CD4-positive, alpha-beta T cell treated with Interleukin-17A for 1 hour (primary cell): ENCODE measurements around the gene PPP2R5C.

Experiments
- DNase-seq: peaks from one replicate; pipeline ENCODE4 v3.0.0-alpha.2; 2020

The PPP2R5C gene

DNA sequence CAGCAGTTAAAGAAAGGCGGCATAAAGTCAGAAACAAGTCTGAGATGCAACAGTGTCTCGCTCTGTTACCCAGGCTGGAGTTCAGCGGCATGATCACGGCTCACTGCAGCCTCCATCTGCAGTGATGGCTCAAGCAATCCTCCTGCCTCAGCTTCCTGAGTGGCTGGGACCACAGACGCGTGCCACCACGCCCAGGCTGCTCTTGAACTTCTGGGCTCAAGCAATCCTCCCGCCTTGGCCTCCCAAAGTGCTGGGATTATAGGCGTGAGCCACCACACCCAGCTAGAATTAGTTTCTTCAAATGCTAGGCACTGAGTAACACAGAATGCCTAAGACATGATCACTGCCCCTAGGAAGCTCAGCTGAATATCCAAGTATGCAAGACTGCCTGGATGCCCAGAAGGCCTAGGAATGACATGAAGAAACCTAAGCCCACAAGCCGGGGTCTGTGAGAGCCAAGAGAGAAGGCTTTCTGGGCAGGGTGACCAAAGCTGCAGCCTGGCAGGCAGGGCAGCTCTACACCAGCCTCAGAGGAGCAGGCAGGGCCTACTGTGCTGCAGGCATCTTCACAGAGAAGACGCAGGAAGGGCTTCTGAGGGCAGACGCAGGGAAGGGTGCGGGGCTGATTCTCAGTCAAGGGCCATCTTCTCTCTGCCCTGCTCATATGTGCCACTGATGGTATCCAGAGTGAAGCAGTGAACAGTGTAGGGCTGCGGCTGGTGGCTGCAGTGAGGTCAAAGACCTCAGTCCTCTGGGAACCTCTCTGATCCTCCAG lies 4.3 kb upstream of the PPP2R5C start:
- no peak for DNase-seq

DNA sequence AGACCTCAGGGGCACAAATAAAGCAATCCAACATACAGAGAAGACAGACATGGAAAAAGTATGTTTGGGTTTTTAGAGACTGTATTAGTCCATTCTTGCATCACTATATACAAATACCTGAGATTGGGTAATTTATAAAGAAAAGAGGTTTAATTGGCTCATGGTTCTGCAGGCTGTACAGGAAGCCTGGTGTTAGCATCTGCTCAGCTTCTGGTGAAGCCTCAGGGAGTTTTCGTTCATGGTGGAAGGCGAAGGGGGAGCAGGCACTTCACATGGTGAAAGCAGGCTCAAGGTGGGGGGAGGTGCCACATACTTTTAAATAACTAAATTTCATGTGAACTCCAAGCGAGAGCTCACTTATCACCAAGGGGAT lies 3.7 kb upstream of the PPP2R5C start:
- DNase-seq: no peak

DNA sequence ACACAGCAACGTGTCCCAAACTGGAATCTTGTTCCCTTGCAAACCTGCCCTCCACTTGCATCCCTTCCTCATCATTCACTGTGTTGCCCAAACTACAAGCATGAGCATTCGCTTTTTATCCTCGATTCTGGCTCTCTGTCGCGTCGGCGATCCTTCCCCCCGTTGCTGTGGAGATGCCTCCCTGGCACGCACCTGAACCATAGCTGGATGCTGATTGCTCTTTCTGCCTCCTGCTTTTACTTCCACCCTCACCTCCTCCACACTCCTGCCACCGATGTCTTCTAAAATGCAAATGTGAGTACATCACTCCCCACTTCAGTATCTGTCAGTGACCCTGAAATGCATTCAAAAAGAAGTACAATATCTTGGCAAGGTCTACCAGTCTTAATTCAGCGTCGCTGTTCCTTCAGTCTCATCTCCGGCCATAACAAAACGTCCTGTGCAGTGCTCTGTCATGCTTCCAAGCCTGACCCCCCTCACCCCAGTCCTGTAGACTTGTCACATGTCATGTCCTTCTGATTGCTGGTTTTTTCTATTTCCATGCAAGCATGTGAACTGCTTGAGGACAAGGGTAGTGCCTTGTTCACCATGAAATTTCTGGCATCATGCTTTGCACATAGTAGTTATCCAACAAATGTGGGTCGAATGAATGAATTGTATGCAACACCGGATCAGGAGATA lies 2.5 kb upstream of the PPP2R5C start:
- DNase-seq: no peak

DNA sequence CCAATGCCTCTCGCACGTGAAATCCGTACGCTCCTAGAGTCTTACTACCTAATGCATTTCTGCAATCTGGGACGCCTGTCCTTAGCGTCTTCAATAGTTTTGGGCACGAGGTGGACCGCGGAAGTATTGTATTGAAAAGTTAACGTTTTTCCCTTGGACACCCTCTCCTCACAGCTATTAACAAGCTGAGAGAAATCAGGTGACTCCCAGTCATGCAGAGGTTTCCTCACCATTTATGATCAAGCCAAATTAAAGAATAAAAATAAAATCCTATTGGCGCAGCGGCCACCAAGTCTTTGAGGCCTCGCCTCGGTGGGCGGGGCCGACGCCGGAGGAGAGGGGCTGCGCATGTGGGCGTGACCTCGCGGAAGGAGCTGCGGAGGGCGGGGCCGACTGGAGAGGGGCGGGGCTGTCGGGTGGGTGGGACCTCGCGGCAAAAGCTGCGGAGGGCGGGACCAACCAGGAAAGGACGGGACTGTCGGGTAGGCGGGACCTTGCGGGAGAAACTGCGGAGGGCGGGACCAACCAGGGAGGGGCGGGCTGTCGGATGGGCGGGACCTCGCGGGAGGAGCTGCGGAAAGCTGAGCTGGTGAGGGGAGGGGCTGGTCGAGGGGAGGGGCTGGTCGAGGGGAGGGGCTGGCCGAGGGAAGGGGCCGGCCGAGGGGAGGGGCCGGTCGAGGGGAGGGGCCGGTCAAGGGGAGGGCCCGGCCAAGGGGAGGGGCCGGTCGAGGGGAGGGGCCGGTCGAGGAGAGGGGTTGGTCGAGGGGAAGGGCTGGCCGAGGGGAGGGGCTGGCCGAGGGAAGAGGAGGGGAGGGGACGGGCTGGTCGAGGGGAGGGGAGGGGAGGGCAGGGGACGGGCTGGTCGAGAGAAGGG lies 1.1 kb upstream of the PPP2R5C start:
- DNase-seq: peak; percentile 98

DNA sequence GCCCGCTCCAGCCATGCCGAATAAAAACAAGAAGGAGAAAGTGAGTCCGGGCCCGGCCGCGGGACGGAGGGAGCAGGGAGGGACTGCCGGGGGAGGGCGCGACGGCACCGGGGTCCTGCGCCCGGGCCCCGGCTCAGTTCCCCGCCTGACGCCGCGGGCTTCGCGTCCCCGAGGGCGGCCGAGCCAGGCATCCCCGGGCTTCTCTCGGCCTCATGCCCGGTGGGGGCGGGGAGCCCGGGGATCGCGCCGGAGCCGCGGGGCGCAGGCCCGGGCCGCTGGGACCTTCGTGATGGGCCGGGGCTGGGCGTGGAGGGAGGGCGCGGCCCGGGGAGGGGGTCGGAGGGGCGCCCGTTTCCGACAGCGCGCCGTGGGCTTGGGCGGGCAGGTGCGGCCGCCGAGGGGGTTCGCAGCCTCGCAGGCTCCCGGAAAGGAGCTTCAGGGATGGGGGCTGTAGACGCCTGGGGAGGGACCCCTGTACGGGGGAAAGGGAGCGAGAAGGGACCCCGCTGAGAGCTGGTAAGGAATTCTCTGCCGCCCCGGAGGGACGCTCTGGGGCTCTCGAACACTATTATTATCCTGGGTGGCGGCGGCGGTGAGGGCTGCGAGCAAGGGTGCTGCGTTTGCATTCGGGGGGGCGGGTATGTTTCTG lies 496 bp downstream of the PPP2R5C start:
- DNase-seq: peak; percentile 57

DNA sequence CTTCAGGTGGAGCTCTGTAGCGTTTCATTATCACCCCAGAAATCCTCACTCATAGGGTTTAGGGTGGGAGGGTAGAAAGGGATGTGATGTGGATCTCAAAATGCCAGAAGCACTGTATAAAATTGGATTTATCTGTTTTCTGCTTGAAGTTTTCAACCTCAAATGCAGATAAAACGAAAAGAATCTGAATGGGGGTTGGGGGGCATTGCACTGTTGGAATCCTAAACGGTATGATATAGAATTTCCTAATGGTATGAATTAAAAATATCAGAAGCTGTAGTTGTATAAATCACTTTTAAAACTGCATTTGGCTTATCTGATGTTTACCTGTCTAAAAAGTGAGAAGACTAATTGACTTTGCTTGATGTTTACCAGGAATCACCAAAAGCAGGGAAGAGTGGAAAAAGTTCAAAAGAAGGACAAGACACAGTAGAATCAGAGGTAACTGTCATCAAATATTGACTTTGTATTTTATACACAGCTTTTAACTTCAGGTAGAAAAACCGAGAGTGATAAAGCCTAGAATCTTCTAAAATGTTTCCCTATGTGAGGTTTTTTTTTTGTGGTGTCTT lies 1.1 kb downstream of the PPP2R5C start:
- DNase-seq: no peak

DNA sequence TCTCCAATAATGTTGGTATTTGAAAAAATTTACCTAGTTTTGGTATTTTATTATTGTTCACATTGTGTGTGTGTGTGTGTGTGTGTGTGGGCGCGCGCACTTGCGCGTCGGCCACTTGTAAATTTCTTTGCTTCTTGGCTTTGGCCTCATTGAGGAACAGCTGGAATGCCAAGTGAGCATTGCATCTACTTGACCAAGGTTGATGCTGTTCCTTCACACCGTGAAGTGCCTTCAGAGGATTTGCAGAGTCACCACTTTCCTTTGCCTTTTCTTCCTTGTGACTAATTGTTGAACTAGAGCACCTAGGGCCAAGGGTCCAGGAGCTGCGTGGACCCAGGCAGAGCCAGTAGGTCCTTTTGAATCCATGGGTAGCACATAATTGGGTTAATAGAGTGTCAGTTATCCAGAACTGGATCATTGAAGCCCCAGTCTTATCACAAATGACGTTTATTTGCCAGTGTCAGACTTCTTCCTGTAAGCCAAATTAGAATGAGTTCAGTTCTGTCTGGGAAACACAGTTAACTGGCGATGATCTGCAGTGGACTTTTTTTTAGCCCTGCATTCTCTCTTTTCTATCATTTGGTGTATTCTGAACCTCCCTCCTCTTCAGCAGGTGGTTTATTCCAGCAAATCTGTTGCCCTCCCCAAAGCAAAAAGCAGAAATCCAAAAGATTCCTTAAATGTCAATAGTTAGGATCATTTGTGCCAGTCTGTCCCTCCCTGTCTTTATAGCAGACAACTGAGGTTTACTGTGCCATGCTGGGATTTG lies 2.6 kb downstream of the PPP2R5C start:
- DNase-seq: no peak

DNA sequence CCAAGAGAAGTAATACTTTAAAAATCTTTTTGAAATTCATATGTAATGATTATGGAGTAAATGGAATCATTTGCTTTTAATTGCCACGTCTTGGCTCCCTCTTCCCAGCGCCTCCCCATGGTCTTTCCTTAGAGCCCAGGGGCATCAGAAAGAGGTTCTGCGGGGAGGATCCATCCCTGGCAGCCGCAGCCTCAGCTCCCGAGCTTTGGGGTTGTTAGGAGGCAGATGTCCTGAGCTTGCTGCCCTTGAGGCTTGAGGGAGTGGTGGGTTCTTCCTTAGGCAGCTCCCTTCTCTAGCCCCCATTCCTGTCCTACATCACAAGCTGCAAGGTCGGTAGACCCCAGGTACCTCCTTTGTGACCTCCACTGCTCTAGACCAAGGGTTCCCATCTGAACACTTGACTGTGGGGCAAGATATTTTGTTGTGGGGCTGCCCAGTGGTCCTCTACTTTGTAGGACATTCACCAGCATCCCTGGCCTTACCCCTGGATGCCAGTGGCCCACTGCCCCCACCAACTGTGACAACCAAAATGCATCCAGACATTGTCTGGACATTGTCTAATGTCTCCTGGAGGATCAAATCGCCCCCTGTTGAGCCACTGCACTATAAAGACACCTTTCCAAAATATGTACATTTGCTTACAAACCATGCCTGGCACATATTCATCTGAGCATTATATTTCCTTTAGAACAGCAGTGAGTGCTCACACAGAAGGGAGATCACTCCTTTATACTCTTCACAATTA lies 6.3 kb downstream of the PPP2R5C start:
- no peak for DNase-seq

DNA sequence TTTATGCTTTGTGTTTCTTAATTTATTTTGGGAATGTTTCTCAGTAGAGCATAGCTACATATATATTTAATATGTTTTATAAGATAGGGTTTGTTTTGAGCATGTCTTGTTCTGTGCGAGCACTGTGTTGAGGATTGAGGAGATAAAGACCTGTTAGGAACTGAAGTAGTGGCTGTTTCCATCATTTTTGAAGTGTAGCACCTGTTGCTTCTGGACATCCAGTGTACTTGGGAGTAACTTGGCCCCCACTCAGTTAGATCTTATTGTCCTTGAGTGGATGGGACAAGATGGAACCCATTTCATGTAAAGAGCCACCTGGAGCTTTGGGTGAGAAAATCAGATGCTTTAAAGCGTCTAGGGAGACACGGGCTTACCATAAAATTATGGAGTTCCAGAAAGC lies 8.7 kb downstream of the PPP2R5C start:
- DNase-seq: no peak

DNA sequence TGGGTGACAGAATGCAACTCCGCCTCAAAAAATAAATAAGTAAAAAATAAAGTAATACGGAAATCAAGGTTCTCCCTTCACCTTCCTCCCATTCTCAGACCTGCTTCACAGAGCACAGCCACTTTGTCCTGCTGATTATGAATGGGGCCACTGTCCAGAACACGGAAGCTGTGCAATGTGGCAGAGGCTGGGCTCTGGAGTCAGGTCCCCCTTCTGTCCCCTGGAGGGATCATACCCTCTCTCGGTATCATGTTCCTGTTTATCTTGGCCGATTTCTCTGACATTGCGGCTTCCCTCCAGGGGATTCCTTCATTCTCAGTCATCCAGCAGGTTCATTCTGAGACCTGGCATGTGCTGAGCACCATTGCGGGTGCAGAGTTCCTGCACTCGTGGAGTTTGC lies 11.3 kb downstream of the PPP2R5C start:
- DNase-seq: no peak

DNA sequence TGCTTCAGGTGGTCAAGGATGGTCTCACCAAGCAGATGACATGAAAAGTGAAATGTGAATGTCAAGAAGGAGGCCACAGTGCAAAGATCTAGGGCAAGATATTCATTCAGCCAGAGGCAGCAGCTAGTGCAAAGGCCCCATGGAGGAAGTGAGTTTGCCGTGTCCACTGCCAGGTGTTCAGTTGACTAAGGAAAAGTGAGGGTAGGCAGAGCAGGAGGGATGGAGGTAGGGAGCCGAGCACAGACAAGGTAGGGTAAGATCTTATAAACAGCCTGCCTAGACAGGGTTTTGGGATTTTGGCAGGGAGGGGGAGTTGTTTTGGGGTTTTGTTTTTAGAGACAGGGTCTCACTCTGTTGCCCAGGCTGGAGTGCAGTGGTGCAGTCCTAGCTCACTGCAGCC lies 11.9 kb downstream of the PPP2R5C start:
- DNase-seq: no peak

DNA sequence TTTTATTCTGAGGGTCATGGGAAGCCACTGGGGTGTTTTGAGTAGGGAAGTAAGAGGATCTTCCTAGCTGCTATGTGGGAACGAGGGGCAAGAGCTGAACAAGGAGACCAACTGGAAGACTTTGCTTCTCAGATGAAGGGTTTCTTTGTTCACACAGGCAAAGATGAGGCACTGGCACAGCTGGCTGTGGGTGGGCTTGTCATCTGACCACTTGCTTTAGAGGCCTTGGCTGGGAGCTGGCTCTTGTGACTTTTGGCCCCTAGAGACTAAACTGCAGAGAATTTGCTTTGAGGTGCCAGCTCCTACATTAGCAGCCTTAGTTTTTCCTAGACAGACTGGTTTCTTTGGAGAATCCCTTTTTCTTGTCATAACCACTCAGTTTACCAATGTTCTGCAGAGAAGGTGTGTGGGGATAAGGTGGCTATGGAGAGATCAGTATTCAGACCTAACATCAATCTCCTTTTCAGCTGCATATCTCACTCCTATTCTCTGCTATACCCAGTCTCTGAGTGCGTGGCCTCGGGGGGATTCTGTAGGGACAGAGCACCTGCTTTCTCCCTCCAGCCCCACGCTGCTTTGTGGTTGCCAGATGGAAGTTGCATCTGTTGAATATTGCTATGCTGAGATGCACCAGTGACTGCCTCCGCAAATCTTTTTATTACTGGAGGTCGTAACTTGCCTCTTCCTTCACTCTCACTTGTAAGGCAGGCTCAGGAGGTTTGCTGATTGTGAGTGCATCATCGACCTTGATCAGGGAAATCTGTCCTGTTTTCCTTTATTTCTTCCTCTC lies 12.7 kb downstream of the PPP2R5C start:
- DNase-seq: no peak

DNA sequence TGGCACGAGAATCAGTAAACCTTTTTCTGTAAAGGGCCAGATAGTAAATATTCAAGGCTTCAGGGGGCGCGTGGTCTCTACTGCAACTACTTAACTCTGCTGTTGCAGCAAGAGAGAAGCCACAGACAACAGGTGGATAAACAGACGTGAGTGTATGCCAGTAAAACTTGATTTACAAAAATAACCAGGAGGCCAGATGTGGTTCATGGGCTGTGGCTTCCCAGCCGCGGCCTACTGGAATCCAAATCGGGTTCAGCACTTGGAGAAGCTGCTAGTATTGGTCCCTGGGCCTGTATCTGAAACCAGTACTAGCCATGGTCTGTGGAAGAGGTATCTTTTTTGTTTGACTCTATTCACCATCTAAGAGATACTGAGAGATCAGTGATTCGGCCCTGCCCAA lies 13.3 kb downstream of the PPP2R5C start:
- DNase-seq: no peak

DNA sequence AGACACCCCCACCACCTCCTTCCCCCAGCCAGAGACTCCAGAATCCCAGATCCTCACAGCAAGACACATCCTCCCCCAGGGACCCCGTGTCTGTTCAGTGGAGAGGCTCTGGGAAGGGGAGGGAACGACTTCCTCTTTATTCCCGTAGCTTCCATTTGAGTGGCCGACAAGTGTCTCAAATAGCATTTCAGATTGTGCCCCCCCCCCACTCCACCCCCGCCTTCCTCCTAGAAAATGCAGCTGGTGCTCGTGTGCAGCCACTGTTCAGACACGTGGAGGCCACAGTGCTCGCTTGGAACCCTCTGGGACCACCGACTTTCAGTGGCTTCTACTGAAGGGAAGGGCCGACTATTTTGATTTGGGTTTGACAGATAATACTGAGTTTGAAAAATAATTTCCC lies 14.3 kb downstream of the PPP2R5C start:
- DNase-seq: no peak

DNA sequence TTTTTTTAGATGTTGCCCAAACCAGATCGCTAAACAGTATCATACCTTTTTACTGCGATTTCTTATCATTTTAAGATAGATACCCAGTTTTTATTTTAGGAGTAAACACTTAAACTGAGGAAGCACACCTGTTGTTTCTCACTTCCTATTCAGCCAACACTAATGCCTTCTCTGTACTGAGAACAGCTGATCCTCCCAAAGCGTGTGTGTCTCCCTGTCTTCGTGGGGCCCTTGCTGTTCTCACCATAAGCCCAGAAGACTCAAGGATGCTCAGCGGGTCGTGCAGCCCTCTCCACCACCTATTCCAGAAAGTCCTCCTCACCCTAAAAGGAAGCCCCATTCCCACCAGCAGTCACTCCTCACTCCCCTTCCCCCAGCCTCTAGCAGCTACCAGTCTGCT lies 14.8 kb downstream of the PPP2R5C start:
- no peak for DNase-seq

DNA sequence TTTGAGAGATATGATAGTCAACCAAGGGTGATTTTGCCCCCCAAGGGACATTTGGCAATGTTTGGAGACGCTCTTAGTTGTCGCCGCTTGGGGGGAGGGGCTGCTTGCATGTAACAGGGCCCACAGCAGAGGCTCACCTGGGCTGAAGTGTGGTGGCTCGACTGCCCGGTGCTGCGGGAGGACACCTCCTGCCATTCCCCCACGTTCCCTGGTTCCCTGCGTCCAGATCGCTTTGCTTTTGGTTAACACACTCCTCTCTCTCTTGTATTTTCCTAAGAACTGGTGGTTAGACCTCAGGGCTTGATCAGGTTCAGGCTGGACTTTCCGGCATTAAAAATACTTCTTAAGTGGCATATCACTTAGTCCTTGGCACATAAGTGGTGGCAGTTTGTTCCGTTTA lies 18.9 kb downstream of the PPP2R5C start:
- DNase-seq: no peak

DNA sequence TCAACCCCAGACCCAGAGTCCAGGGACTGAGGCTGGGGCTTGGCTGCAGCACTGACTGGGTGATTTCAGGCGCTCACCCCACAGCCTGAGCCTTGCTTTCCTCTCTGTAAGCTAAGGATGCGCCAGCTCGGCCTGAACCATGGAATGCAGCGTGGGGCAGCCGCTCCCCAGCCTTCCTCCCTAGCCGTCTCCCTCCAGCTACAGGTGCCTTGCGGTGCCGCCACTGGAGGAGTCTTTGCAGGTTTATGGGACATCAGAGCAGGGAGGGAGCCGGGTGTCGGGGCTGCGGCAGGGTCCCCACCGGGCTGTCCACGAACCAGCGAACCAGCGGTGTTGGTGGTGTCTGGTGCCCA lies 19.4 kb downstream of the PPP2R5C start:
- DNase-seq: no peak

DNA sequence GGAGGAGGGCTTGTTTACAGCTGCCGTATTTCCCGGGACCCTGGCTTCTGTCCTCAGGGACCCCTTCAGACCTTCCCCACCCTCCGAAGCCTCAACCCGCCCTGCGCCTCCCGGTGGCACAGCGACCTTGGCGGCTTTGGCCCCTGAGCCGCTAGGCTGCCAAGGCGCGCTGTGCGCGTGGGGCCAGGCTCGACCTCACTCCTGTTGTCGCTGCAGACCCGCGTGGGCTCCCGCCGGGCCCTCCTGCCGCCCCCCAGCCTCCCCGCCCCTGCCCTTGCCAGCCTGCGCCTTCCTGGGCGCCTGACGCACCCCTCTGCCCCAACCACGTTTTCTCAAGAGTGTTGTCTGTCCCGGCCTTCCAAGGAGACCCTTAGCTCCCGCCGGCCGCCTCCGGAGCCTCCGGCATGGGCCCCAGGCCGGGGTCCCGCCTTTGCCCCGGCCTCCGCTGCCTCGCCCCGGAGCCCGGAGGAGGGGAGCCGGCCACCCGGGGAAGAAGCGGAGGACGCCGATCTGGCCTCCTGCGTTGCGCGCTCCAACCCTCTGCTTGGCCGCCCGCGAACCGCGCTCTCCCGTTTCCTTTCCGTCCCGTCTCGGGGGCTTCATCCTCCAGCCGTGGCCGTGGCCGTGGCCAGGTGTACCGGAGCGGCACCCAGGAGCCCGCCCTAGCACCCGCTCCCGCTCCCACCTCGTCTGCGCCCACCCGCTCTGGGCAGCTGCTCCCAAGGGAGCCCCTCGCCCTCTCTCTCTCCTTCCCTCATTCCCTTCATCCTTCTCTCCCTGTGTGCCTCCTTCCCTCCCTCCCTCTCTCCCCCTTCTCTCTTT lies 19.9 kb downstream of the PPP2R5C start:
- DNase-seq: peak; percentile 28

DNA sequence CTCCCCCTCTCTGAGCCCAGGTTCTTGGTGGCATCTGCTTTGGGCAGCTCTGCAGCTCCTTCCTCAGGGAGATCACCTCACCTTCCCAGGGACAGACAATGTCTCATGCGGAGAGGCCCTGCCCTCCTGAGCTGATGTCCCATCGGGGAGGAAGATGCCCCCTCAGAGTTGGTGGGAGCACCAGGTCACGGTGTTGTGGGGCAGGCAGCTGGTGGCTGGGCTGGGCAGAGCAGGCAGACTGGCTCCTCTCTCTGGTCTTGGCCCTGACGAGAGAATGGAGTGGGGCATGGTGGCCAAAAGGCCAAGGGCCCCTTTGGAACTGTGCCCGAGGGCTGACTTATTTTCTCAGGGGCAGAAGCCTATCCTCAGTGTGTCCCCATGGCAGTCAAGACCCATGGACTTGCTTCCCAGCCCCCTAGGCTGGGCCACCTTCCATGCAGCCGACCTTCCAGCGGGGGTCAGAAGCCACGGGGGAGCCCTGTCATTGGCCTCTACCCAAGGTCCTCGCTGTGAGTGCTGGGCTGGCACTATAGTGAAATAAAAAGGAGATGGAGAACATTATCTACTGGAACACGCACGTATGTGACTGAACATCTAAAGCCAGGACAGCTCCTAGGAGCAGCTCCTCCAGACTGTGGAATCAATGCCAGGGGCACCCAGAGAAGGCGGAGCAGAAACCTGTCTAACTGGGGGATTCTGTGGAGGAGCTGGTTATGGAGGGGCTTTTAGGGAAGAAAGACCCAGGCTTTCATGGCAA lies 21.9 kb downstream of the PPP2R5C start:
- DNase-seq: no peak
